Choroid plexus epithelial cell (primary cell): ENCODE results near the gene SNX25.
A peak's percentile ranks its signal among the peaks of the same experiment; 100 is the strongest.

Experiments
- DNase-seq: peaks from one replicate; pipeline ENCODE4 v3.0.0-alpha.2; 2010; ENCODE audit warnings: low read depth
- H3K4me3 ChIP-seq: 2 replicates; pipeline ENCODE4 v1.5.1; 2011; ENCODE audit warnings: low read depth, mild to moderate bottlenecking, control low read depth, low read length, moderate library complexity
- CTCF ChIP-seq: conservative IDR thresholded peaks from 2 replicates; pipeline ENCODE4 v1.5.1; 2011; ENCODE audit warnings: low read depth, mild to moderate bottlenecking, control low read depth, inconsistent platforms, low read length, moderate library complexity

The SNX25 gene

GRCh38 chr4:185243879-185244278 is 34.5 kb downstream of the SNX25 start:
- H3K4me3 ChIP-seq, result no peak overlapping the region
- no peak for TF ChIP-seq CTCF
- DNase-seq, result no peak

GRCh38 chr4:185244763-185245162 is 35.4 kb downstream of the SNX25 start:
- no peak for TF ChIP-seq CTCF
- no peak overlapping the region for H3K4me3 ChIP-seq
- DNase-seq, result no peak

- no peak for TF ChIP-seq CTCF
- DNase-seq, result no peak
- H3K4me3 ChIP-seq, result no peak overlapping the region
Measured at GRCh38 chr4:185246453-185246852, 37.1 kb downstream of the SNX25 start.

GRCh38 chr4:185247151-185247550 is 37.8 kb downstream of the SNX25 start:
- peak; percentile 28 for DNase-seq
- no peak for TF ChIP-seq CTCF
- no peak overlapping the region for H3K4me3 ChIP-seq

GRCh38 chr4:185248393-185249039 is 39.1 kb downstream of the SNX25 start:
- H3K4me3 ChIP-seq, result no peak overlapping the region
- no peak for TF ChIP-seq CTCF
- DNase-seq, result no peak

GRCh38 chr4:185249105-185249504 is 39.7 kb downstream of the SNX25 start:
- DNase-seq, result no peak
- H3K4me3 ChIP-seq, result no peak overlapping the region
- no peak for TF ChIP-seq CTCF

- TF ChIP-seq CTCF, result no peak
- H3K4me3 ChIP-seq, result no peak overlapping the region
- peak; percentile 92 for DNase-seq
Measured at GRCh38 chr4:185254434-185254833, 45.0 kb downstream of the SNX25 start.
